ENCODE measurements around the gene SIRPB2. TPM values are rescaled to one million over a fixed set of nuclear protein-coding genes. Genes with fewer than 3 reads are reported as not detected.

Gene SIRPB2
- total RNA-seq, 4 donors from 2014 or later, result 5.9 to 11.1 (median 8.3) TPM

GRCh38 chr20:1491860-1492642 lies 831 bp upstream of the SIRPB2 start:
- TF ChIP-seq CTCF (IDR thresholded peaks at IDR 0.05) (no peak), POLR2A (IDR thresholded peaks at IDR 0.05) (no peak)
- peaks cover 20% of the 10 kb centered on the region for H3K27me3 ChIP-seq
- H3K4me1 ChIP-seq, result no peaks in the 10 kb centered on the region
- no peak for ATAC-seq
- 57 to 76% methylated on average over 1 to 2 of the region's 2 CpGs for WGBS, 2 donors (ENCODE audit: low coverage in 1 of 2)
- H3K36me3 ChIP-seq, result no peaks in the 10 kb centered on the region
- no peak overlapping the region for H3K4me3 ChIP-seq
- peak overlapping the region in 3 of 4 donors; percentile 24 to 51 (median 41) for H3K27ac ChIP-seq
- no peaks in the 10 kb centered on the region for H3K9me3 ChIP-seq

GRCh38 chr20:1490643-1491195 lies 501 bp downstream of the SIRPB2 start:
- Histone ChIP-seq H3K36me3 (no peaks in the 10 kb centered on the region), H3K4me1 (no peaks in the 10 kb centered on the region), H3K9me3 (no peaks in the 10 kb centered on the region), H3K27ac (peak overlapping the region in 3 of 4 donors; percentile 29 to 67 (median 66)), H3K27me3 (peaks cover 20% of the 10 kb centered on the region), H3K4me3 (peak overlapping the region in 1 of 2 donors; percentile 32)
- 56 to 66% methylated on average over 4 to 5 of the region's 9 CpGs for WGBS, 2 donors (ENCODE audit: low coverage in 1 of 2)
- no peak for ATAC-seq
- TF ChIP-seq CTCF (IDR thresholded peaks at IDR 0.05) (no peak), POLR2AphosphoS5 (IDR thresholded peaks at IDR 0.05) (no peak), EP300 (IDR thresholded peaks at IDR 0.05) (no peak), POLR2A (IDR thresholded peaks at IDR 0.05) (no peak)

- TF ChIP-seq EP300 (IDR thresholded peaks at IDR 0.05) (no peak), POLR2A (IDR thresholded peaks at IDR 0.05) (peak; percentile 21 to 27), CTCF (IDR thresholded peaks at IDR 0.05) (no peak)
- Histone ChIP-seq H3K27ac (peak overlapping the region in 3 of 4 donors; percentile 19 to 67 (median 66)), H3K4me3 (peak overlapping the region in 1 of 2 donors; percentile 32), H3K36me3 (no peaks in the 10 kb centered on the region), H3K9me3 (no peaks in the 10 kb centered on the region), H3K27me3 (peaks cover 20% of the 10 kb centered on the region), H3K4me1 (no peaks in the 10 kb centered on the region)
- ATAC-seq, result peak; percentile 60
- WGBS, 2 donors (ENCODE audit: low coverage in 1 of 2), result 29 to 77% methylated on average over 1 to 6 of the region's 6 CpGs
Measured at GRCh38 chr20:1489764-1490436, 1.3 kb downstream of the SIRPB2 start.

GRCh38 chr20:1489325-1489724 lies 1.9 kb downstream of the SIRPB2 start:
- peak overlapping the region in 1 of 2 donors; percentile 25 for H3K4me3 ChIP-seq
- H3K4me1 ChIP-seq, result no peaks in the 10 kb centered on the region
- ATAC-seq, result no peak
- no peaks in the 10 kb centered on the region for H3K36me3 ChIP-seq
- peaks cover 20% of the 10 kb centered on the region for H3K27me3 ChIP-seq
- no peak overlapping the region for H3K27ac ChIP-seq
- 53 to 66% methylated on average over 2 of the region's 2 CpGs for WGBS, 2 donors (ENCODE audit: low coverage in 1 of 2)
- no peaks in the 10 kb centered on the region for H3K9me3 ChIP-seq
- TF ChIP-seq POLR2AphosphoS5 (IDR thresholded peaks at IDR 0.05) (no peak), CTCF (IDR thresholded peaks at IDR 0.05) (no peak), EP300 (IDR thresholded peaks at IDR 0.05) (no peak), POLR2A (IDR thresholded peaks at IDR 0.05) (no peak)

Measured in gastroesophageal sphincter (tissue), 4 donors.